K562 (cell line): ENCODE measurements around the gene LENEP. TPM values are rescaled to one million over a fixed set of nuclear protein-coding genes. Genes with fewer than 3 reads are reported as not detected.
A peak's percentile ranks its signal among the peaks of the same experiment; 100 is the strongest.

Experiments used
- ARID1B ChIP-seq: fragments of 450-650 bp; IDR thresholded peaks from 2 replicates; pipeline ENCODE4 v1.6.1; 2016; ENCODE audit warnings: antibody characterized with exemption, mild to moderate bottlenecking, inconsistent platforms
- ARNT ChIP-seq, 2 experiments: fragments of 450-650 bp; IDR thresholded peaks; 2 replicates each; pipeline ENCODE4 v1.6.1; 2016; ENCODE audit warnings: mild to moderate bottlenecking in 1 of 2
- BACH1 ChIP-seq: fragments of 200-800 bp; sonication (Bioruptor generic); IDR thresholded peaks from 2 replicates; pipeline ENCODE4 v1.6.1; 2016; ENCODE audit warnings: missing genetic modification characterization, missing compliant biosample characterization
- BHLHE40 ChIP-seq: IDR thresholded peaks from 2 replicates; pipeline ENCODE4 v1.6.1; 2011; ENCODE audit warnings: low read length, improper control_type of control experiment
- CTBP1 ChIP-seq: fragments of 450-650 bp; IDR thresholded peaks from 2 replicates; pipeline ENCODE4 v1.6.1; 2016; ENCODE audit warnings: borderline replicate concordance
- ELF4 ChIP-seq: fragments of 450-650 bp; formaldehyde crosslinking; IDR thresholded peaks from 2 replicates; pipeline ENCODE4 v1.4.0; 2022; ENCODE audit warnings: missing genetic modification characterization
- ERF ChIP-seq: fragments of 450-650 bp; formaldehyde crosslinking; IDR thresholded peaks from 2 replicates; pipeline ENCODE4 v1.4.0; 2020; ENCODE audit warnings: mild to moderate bottlenecking, mixed read lengths
- HDGF ChIP-seq: fragments of 450-650 bp; IDR thresholded peaks from 2 replicates; pipeline ENCODE4 v1.6.1; 2016
- HLTF ChIP-seq: fragments of 450-650 bp; IDR thresholded peaks from 2 replicates; pipeline ENCODE4 v1.6.1; 2016
- KDM5B ChIP-seq: fragments of 200-600 bp; sonication (generic); IDR thresholded peaks from 2 replicates; pipeline ENCODE4 v1.6.1; 2012; ENCODE audit warnings: low read depth, mild to moderate bottlenecking, moderate library complexity, low read length, control low read depth, inconsistent platforms; ENCODE audit not compliant: insufficient replicate concordance
- POLR2H ChIP-seq: IDR thresholded peaks from 2 replicates; pipeline ENCODE4 v1.6.1; 2016; ENCODE audit warnings: missing genetic modification characterization, low read depth, mild to moderate bottlenecking, control low read depth, missing compliant biosample characterization, moderate library complexity
- SMARCE1 ChIP-seq: fragments of 450-650 bp; IDR thresholded peaks from 2 replicates; pipeline ENCODE4 v1.7.1; 2016; ENCODE audit warnings: mild to moderate bottlenecking
- SRSF7 ChIP-seq: fragments of 200-400 bp; formaldehyde crosslinking; optimal IDR thresholded peaks from 2 replicates; pipeline ENCODE3; 2017; ENCODE audit warnings: mild to moderate bottlenecking, low read depth, low read length
- THRAP3 ChIP-seq: fragments of 450-650 bp; IDR thresholded peaks from 2 replicates; pipeline ENCODE4 v1.6.1; 2016; ENCODE audit warnings: mild to moderate bottlenecking, inconsistent platforms, borderline replicate concordance
- ZKSCAN8 ChIP-seq: fragments of 200-800 bp; sonication (Bioruptor generic); IDR thresholded peaks from 2 replicates; pipeline ENCODE4 v1.6.1; 2016; ENCODE audit warnings: missing genetic modification characterization, missing compliant biosample characterization
- ZNF175 ChIP-seq: fragments of 200-800 bp; sonication (Bioruptor generic); IDR thresholded peaks from 2 replicates; pipeline ENCODE4 v1.6.1; 2016; ENCODE audit warnings: low read depth, mild to moderate bottlenecking, missing genetic modification characterization, missing compliant biosample characterization
- polyA plus RNA-seq, 8 experiments: library from polyadenylated mRNA; depleted of rRNA in 4 of 8; stranded (reverse) in 5 of 8; unstranded in 3 of 8; fragments of >200 nt; fragmentation: Nextera tagmentation in 2 of 8; fragmentation: Illumina TruSeq in 1 of 8; extraction: Ambion mirVana in 2 of 8; extraction: Trizol in 1 of 8; gene quantifications; 2 replicates each; pipeline versions ENCODE4 v1.2.1 to v1.2.3, GENCODE V29; 2011 to 2014; ENCODE audit warnings: inconsistent platforms in 1 of 8, missing spikeins in 1 of 8
- total RNA-seq, 7 experiments: library from RNA; depleted of rRNA in 6 of 7; stranded (reverse); fragments of >200 nt in 6 of 7; fragmentation: Illumina TruSeq in 2 of 7; extraction: Trizol in 2 of 7; gene quantifications; 2 replicates each; pipeline versions ENCODE4 v1.2.1 to v1.2.3, GENCODE V29; 2011 to 2021; ENCODE audit warnings: low replicate concordance in 1 of 7
- TF ChIP-seq, protein P1 (sequence below): sonication (generic); formaldehyde crosslinking; IDR thresholded peaks from 2 replicates; pipeline ENCODE4 v1.8.0; 2023; ENCODE audit warnings: mild to moderate bottlenecking, missing genetic modification reagents
- TF ChIP-seq, protein P2 (sequence below): fragments of 450-650 bp; IDR thresholded peaks from 2 replicates; pipeline ENCODE4 v1.6.1; 2016; ENCODE audit warnings: antibody characterized with exemption
- TF ChIP-seq, protein P3 (sequence below): sonication (generic); formaldehyde crosslinking; IDR thresholded peaks from 2 replicates; pipeline ENCODE4 v1.8.1; 2023; ENCODE audit warnings: missing genetic modification reagents, mild to moderate bottlenecking, borderline replicate concordance

Gene LENEP
- total and polyA plus RNA-seq, 9 of the 15 experiments (the other 6 are each of a cell fraction or from before 2014, with no cell fraction given): 0.23 to 0.87 (median 0.67) TPM; not detected in 5

DNA sequence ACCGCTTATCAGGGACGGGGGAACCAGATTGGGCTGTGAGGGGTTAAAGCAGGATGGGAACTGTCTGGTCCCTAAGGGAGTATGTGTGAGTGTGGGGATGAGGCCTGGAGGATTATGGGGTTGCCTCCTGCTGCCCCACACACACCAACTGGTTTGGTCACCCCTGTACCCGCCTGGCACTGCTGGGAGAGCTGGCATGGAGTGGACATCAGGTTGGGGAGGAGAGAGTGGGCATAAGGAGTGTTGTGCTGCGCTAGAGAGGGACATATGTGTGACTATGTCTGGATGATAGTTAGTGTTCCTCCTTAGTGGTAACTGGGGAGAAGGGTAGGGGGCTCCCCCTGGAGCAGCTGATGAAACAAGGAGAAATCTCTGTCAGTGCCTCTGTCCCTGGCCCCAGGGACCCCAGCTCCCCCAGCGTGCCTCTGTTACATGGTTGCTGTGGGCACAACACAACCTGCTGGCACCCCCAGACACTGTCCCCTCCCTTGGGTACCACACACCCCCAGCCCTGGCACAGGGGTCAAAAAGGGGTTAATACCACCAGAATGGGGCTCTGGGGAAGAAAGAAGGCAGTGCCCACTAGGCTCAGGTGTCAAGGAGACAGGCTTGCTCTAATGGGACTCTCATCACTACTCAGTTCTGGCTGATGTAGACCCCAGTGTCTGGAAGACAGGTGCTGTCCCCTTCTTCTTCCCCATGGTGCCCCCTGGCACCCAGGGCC lies 11.1 kb downstream of the LENEP start (continued):
- TF ChIP-seq, protein P1, sequence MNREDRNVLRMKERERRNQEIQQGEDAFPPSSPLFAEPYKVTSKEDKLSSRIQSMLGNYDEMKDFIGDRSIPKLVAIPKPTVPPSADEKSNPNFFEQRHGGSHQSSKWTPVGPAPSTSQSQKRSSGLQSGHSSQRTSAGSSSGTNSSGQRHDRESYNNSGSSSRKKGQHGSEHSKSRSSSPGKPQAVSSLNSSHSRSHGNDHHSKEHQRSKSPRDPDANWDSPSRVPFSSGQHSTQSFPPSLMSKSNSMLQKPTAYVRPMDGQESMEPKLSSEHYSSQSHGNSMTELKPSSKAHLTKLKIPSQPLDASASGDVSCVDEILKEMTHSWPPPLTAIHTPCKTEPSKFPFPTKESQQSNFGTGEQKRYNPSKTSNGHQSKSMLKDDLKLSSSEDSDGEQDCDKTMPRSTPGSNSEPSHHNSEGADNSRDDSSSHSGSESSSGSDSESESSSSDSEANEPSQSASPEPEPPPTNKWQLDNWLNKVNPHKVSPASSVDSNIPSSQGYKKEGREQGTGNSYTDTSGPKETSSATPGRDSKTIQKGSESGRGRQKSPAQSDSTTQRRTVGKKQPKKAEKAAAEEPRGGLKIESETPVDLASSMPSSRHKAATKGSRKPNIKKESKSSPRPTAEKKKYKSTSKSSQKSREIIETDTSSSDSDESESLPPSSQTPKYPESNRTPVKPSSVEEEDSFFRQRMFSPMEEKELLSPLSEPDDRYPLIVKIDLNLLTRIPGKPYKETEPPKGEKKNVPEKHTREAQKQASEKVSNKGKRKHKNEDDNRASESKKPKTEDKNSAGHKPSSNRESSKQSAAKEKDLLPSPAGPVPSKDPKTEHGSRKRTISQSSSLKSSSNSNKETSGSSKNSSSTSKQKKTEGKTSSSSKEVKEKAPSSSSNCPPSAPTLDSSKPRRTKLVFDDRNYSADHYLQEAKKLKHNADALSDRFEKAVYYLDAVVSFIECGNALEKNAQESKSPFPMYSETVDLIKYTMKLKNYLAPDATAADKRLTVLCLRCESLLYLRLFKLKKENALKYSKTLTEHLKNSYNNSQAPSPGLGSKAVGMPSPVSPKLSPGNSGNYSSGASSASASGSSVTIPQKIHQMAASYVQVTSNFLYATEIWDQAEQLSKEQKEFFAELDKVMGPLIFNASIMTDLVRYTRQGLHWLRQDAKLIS (CRISPR knock-in tag): no peak
- TF ChIP-seq SRSF7 (no peak), CTBP1 (peak; percentile 40; the same call in 1 of the 2 replicates), ARID1B (peak; percentile 64; the same call in 1 of the 2 replicates), KDM5B (peak; percentile 7), ARNT (IDR thresholded peaks at IDR 0.05) (0 out of 4 replicates have a peak, but pooled peaks of 1 of the 2 experiments have one; percentile 30), BHLHE40 (no peak), ZKSCAN8 (CRISPR knock-in tag) (no peak), ZNF175 (peak; percentile 64; the same call in 1 of the 2 replicates), BACH1 (tag) (0 out of 2 replicates have a peak, but pooled peaks have one; percentile 48), ELF4 (CRISPR knock-in tag) (0 out of 2 replicates have a peak, but pooled peaks have one; percentile 20), SMARCE1 (peak; percentile 54; the same call in 1 of the 2 replicates), ERF (no peak), HLTF (no peak), HDGF (0 out of 2 replicates have a peak, but pooled peaks have one; percentile 54), THRAP3 (no peak), POLR2H (tag) (0 out of 2 replicates have a peak, but pooled peaks have one; percentile 17)
- TF ChIP-seq, protein P2, sequence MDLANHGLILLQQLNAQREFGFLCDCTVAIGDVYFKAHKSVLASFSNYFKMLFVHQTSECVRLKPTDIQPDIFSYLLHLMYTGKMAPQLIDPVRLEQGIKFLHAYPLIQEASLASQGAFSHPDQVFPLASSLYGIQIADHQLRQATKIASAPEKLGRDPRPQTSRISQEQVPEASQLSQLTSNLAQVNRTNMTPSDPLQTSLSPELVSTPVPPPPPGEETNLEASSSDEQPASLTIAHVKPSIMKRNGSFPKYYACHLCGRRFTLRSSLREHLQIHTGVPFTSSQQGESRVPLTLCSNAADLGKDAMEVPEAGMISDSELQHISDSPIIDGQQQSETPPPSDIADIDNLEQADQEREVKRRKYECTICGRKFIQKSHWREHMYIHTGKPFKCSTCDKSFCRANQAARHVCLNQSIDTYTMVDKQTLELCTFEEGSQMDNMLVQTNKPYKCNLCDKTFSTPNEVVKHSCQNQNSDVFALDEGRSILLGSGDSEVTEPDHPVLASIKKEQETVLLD: peak; percentile 57; the same call in 1 of the 2 replicates
- TF ChIP-seq, protein P3, sequence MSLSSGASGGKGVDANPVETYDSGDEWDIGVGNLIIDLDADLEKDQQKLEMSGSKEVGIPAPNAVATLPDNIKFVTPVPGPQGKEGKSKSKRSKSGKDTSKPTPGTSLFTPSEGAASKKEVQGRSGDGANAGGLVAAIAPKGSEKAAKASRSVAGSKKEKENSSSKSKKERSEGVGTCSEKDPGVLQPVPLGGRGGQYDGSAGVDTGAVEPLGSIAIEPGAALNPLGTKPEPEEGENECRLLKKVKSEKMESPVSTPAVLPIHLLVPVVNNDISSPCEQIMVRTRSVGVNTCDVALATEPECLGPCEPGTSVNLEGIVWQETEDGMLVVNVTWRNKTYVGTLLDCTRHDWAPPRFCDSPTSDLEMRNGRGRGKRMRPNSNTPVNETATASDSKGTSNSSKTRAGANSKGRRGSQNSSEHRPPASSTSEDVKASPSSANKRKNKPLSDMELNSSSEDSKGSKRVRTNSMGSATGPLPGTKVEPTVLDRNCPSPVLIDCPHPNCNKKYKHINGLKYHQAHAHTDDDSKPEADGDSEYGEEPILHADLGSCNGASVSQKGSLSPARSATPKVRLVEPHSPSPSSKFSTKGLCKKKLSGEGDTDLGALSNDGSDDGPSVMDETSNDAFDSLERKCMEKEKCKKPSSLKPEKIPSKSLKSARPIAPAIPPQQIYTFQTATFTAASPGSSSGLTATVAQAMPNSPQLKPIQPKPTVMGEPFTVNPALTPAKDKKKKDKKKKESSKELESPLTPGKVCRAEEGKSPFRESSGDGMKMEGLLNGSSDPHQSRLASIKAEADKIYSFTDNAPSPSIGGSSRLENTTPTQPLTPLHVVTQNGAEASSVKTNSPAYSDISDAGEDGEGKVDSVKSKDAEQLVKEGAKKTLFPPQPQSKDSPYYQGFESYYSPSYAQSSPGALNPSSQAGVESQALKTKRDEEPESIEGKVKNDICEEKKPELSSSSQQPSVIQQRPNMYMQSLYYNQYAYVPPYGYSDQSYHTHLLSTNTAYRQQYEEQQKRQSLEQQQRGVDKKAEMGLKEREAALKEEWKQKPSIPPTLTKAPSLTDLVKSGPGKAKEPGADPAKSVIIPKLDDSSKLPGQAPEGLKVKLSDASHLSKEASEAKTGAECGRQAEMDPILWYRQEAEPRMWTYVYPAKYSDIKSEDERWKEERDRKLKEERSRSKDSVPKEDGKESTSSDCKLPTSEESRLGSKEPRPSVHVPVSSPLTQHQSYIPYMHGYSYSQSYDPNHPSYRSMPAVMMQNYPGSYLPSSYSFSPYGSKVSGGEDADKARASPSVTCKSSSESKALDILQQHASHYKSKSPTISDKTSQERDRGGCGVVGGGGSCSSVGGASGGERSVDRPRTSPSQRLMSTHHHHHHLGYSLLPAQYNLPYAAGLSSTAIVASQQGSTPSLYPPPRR: no peak
